H9 (cell line): Measurements from ENCODE around the gene ELFN2. TPM values are rescaled to one million over a fixed set of nuclear protein-coding genes. Genes with fewer than 3 reads are reported as not detected.

Experiments
- DNase-seq: peaks from one replicate; pipeline ENCODE4 v3.0.0-alpha.2; 2017
- H2AFZ ChIP-seq: one replicate; pipeline ENCODE4 v1.6.1; 2013; ENCODE audit warnings: mild to moderate bottlenecking, low read length, control low read depth, moderate library complexity
- H2AK5ac ChIP-seq: 2 replicates; pipeline ENCODE4 v1.6.1; 2013; ENCODE audit warnings: low read length, control low read depth, mixed read lengths; ENCODE audit not compliant: insufficient read length
- H2BK120ac ChIP-seq: one replicate; pipeline ENCODE4 v1.6.1; 2013; ENCODE audit warnings: low read depth, mild to moderate bottlenecking, low read length, control low read depth, inconsistent platforms; ENCODE audit not compliant: poor library complexity, severe bottlenecking
- H2BK12ac ChIP-seq: 2 replicates; pipeline ENCODE4 v1.6.1; 2013; ENCODE audit warnings: low read length, control low read depth, mixed read lengths, low read depth; ENCODE audit not compliant: insufficient read length
- H2BK15ac ChIP-seq: 2 replicates; pipeline ENCODE4 v1.6.1; 2013; ENCODE audit warnings: low read depth, low read length, control low read depth
- H2BK20ac ChIP-seq: one replicate; pipeline ENCODE4 v1.6.1; 2013; ENCODE audit warnings: low read depth, mild to moderate bottlenecking, low read length, control low read depth, inconsistent platforms; ENCODE audit not compliant: poor library complexity, severe bottlenecking
- H2BK5ac ChIP-seq: 2 replicates; pipeline ENCODE4 v1.6.1; 2013; ENCODE audit warnings: low read length, control low read depth, mixed read lengths; ENCODE audit not compliant: insufficient read length
- H3K14ac ChIP-seq: 2 replicates; pipeline ENCODE4 v1.6.1; 2013; ENCODE audit warnings: low read length, control low read depth; ENCODE audit not compliant: insufficient read depth
- H3K18ac ChIP-seq: 2 replicates; pipeline ENCODE4 v1.6.1; 2013; ENCODE audit warnings: low read depth, mild to moderate bottlenecking, mixed read lengths, low read length, control low read depth; ENCODE audit not compliant: insufficient read length
- H3K23ac ChIP-seq: 2 replicates; pipeline ENCODE4 v1.6.1; 2013; ENCODE audit warnings: low read length, control low read depth, mixed read lengths, low read depth; ENCODE audit not compliant: insufficient read length
- H3K23me2 ChIP-seq: 2 replicates; pipeline ENCODE4 v1.6.1; 2013; ENCODE audit warnings: low read depth, mild to moderate bottlenecking, mixed read lengths, low read length, control low read depth; ENCODE audit not compliant: insufficient read length, poor library complexity, severe bottlenecking
- H3K27ac ChIP-seq: 2 replicates; pipeline ENCODE4 v1.5.1; 2013; ENCODE audit warnings: low read length, control low read depth, mixed read lengths, low read depth; ENCODE audit not compliant: insufficient read length
- H3K27me3 ChIP-seq: 2 replicates; pipeline ENCODE4 v1.6.1; 2013; ENCODE audit warnings: low read length, control low read depth, inconsistent platforms; ENCODE audit not compliant: insufficient read depth
- H3K4ac ChIP-seq: 2 replicates; pipeline ENCODE4 v1.6.1; 2013; ENCODE audit warnings: low read depth, mild to moderate bottlenecking, control low read depth, inconsistent platforms, low read length, moderate library complexity
- H3K4me1 ChIP-seq: 2 replicates; pipeline ENCODE4 v1.6.1; 2013; ENCODE audit warnings: low read length, control low read depth, inconsistent platforms; ENCODE audit not compliant: insufficient read depth
- H3K4me2 ChIP-seq: 2 replicates; pipeline ENCODE4 v1.6.1; 2013; ENCODE audit warnings: low read length, control low read depth, mixed read lengths; ENCODE audit not compliant: insufficient read length, insufficient read depth
- H3K56ac ChIP-seq: 2 replicates; pipeline ENCODE4 v1.6.1; 2013; ENCODE audit warnings: low read depth, mild to moderate bottlenecking, mixed read lengths, low read length, control low read depth; ENCODE audit not compliant: insufficient read length
- H3K79me1 ChIP-seq: 2 replicates; pipeline ENCODE4 v1.6.1; 2013; ENCODE audit warnings: low read depth, mild to moderate bottlenecking, moderate library complexity, low read length, control low read depth, inconsistent platforms; ENCODE audit not compliant: insufficient read depth, poor library complexity, severe bottlenecking
- H3K79me2 ChIP-seq: 2 replicates; pipeline ENCODE4 v1.6.1; 2013; ENCODE audit warnings: low read length, control low read depth, inconsistent platforms; ENCODE audit not compliant: insufficient read depth
- H3K9ac ChIP-seq: 2 replicates; pipeline ENCODE4 v1.6.1; 2013; ENCODE audit warnings: low read length, control low read depth, mixed read lengths; ENCODE audit not compliant: insufficient read length; ENCODE audit errors: extremely low read depth
- H3K9me3 ChIP-seq: one replicate; pipeline ENCODE4 v1.6.1; 2013; ENCODE audit warnings: low read depth, low read length, inconsistent platforms; ENCODE audit not compliant: control insufficient read depth
- H3T11ph ChIP-seq: one replicate; pipeline ENCODE4 v1.6.1; 2013; ENCODE audit warnings: mild to moderate bottlenecking, low read length, control low read depth, inconsistent platforms
- H4K20me1 ChIP-seq: one replicate; pipeline ENCODE4 v1.6.1; 2013; ENCODE audit not compliant: control insufficient read depth, insufficient read length, insufficient read depth
- H4K5ac ChIP-seq: 2 replicates; pipeline ENCODE4 v1.6.1; 2013; ENCODE audit warnings: low read depth, mild to moderate bottlenecking, mixed read lengths, low read length, control low read depth; ENCODE audit not compliant: insufficient read length
- H4K8ac ChIP-seq: replicated peaks from 2 replicates; pipeline ENCODE4 v1.6.1; 2013; ENCODE audit warnings: low read length, control low read depth, mixed read lengths, low read depth; ENCODE audit not compliant: insufficient read length
- H4K91ac ChIP-seq: 2 replicates; pipeline ENCODE4 v1.6.1; 2013; ENCODE audit warnings: low read depth, mild to moderate bottlenecking, moderate library complexity, mixed read lengths, low read length, control low read depth; ENCODE audit not compliant: insufficient read length
- H3K27ac Mint-ChIP-seq, 3 experiments: 2 replicates in 2 of 3; 3 replicates in 1 of 3; pipeline ENCODE4 v1.8.0; 2020 to 2021; ENCODE audit warnings: mixed read lengths in 3 of 3, mild to moderate bottlenecking in 1 of 3, moderate library complexity in 1 of 3
- H3K27me3 Mint-ChIP-seq: 2 replicates; pipeline ENCODE4 v1.8.0; 2021; ENCODE audit warnings: low read depth, mild to moderate bottlenecking, moderate library complexity, mixed read lengths
- H3K36me3 Mint-ChIP-seq, 3 experiments: 2 replicates in 2 of 3; 3 replicates in 1 of 3; pipeline ENCODE4 v1.8.0; 2020 to 2021; ENCODE audit warnings: low read depth in 3 of 3, mixed read lengths in 3 of 3; ENCODE audit not compliant: insufficient read depth in 1 of 3
- H3K4me1 Mint-ChIP-seq, 2 experiments: 2 replicates each; pipeline ENCODE4 v1.8.0; 2020; ENCODE audit warnings: mixed read lengths in 2 of 2
- H3K4me3 Mint-ChIP-seq, 2 experiments: 2 replicates in 1 of 2; 3 replicates in 1 of 2; pipeline ENCODE4 v1.8.0; 2020 to 2021; ENCODE audit warnings: mild to moderate bottlenecking in 2 of 2, mixed read lengths in 2 of 2, moderate library complexity in 1 of 2
- H3K9me3 Mint-ChIP-seq, 2 experiments: 2 replicates in 1 of 2; 3 replicates in 1 of 2; pipeline ENCODE4 v1.8.0; 2020; ENCODE audit warnings: mild to moderate bottlenecking in 2 of 2, mixed read lengths in 2 of 2, moderate library complexity in 1 of 2
- WGBS: extraction: QIAGEN DNeasy Blood & Tissue Kit; methylation state at CpG from one replicate; pipeline ENCODE4 v1.1.7; 2013; ENCODE audit warnings: missing lambda C conversion rate, low lambda C conversion rate, mixed read lengths; ENCODE audit not compliant: insufficient read length; ENCODE audit errors: extremely low coverage; 5-methylcytosine and 5-hydroxymethylcytosine counted together
- total RNA-seq: library from RNA; stranded (reverse); gene quantifications from 2 replicates; pipeline ENCODE4 v1.2.1, GENCODE V29; 2021
- TF ChIP-seq, protein P1 (sequence below): fragments of 200-600 bp; sonication (generic); conservative IDR thresholded peaks from 3 replicates; pipeline ENCODE4 v1.8.0; 2021; ENCODE audit warnings: antibody characterized with exemption, mild to moderate bottlenecking

The ELFN2 gene
- total RNA-seq, 1 experiment from 2014 or later: 0.70 TPM

DNA sequence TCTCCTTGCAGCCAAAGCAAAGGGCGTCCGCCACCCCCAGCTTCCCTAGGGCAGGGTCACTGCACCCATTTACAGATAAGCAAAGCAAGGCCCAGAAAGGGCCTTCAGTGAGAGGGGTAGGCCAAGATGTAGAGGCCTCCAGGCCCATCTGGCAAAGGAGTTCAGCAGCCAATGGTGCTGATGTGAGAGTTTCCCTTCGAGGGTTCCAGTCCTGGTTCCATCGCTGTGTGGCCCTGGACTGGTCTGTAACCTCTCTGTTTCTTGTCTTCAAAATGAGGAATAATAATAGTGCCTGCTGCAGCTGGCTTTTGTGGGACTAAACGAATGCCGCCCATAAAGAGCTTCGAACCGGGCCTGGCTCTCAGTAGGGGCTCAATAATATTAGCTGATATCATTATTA is 4.0 kb downstream of the ELFN2 start:
- H3K4me1 ChIP-seq: no peaks in the 10 kb centered on the region
- no peak overlapping the region for H2BK15ac ChIP-seq
- no peak overlapping the region for H3K4ac ChIP-seq
- no peak overlapping the region for H3K4me3 Mint-ChIP-seq
- no CpG with 5 or more reads among the region's 8 CpGs for WGBS
- TF ChIP-seq, protein P1, sequence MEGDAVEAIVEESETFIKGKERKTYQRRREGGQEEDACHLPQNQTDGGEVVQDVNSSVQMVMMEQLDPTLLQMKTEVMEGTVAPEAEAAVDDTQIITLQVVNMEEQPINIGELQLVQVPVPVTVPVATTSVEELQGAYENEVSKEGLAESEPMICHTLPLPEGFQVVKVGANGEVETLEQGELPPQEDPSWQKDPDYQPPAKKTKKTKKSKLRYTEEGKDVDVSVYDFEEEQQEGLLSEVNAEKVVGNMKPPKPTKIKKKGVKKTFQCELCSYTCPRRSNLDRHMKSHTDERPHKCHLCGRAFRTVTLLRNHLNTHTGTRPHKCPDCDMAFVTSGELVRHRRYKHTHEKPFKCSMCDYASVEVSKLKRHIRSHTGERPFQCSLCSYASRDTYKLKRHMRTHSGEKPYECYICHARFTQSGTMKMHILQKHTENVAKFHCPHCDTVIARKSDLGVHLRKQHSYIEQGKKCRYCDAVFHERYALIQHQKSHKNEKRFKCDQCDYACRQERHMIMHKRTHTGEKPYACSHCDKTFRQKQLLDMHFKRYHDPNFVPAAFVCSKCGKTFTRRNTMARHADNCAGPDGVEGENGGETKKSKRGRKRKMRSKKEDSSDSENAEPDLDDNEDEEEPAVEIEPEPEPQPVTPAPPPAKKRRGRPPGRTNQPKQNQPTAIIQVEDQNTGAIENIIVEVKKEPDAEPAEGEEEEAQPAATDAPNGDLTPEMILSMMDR: no peak
- H3K23ac ChIP-seq: no peak overlapping the region
- H3K27me3 ChIP-seq: peaks cover 18% of the 10 kb centered on the region
- no peak overlapping the region for H2BK12ac ChIP-seq
- no peaks in the 10 kb centered on the region for H4K20me1 ChIP-seq
- no peaks in the 10 kb centered on the region for H3K79me2 ChIP-seq
- no peak overlapping the region for H3K56ac ChIP-seq
- no peak overlapping the region for H3K27ac Mint-ChIP-seq
- no peak overlapping the region for H2AK5ac ChIP-seq
- peaks cover 15% of the 10 kb centered on the region for H3K23me2 ChIP-seq
- H3K18ac ChIP-seq: no peak overlapping the region
- H2BK5ac ChIP-seq: no peak overlapping the region
- H3K9ac ChIP-seq: no peak overlapping the region
- H4K91ac ChIP-seq: no peak overlapping the region
- H4K5ac ChIP-seq: no peak overlapping the region
- no peak overlapping the region for H2BK20ac ChIP-seq
- H3K14ac ChIP-seq: no peak overlapping the region
- H3K9me3 ChIP-seq: no peaks in the 10 kb centered on the region
- no peaks in the 10 kb centered on the region; a peak in 1 of 7 replicates for H3K36me3 Mint-ChIP-seq
- no peaks in the 10 kb centered on the region; a peak in 2 of 5 replicates for H3K9me3 Mint-ChIP-seq
- H4K8ac ChIP-seq: no peak overlapping the region
- no peaks in the 10 kb centered on the region for H3K79me1 ChIP-seq
- H3K4me1 Mint-ChIP-seq: peaks cover 30 to 52% of the 10 kb centered on the region in 2 experiments
- H3K27me3 Mint-ChIP-seq: peaks cover 82% of the 10 kb centered on the region
- DNase-seq: no peak
- no peak overlapping the region for H2AFZ ChIP-seq
- no peak overlapping the region for H2BK120ac ChIP-seq
- H3T11ph ChIP-seq: no peak overlapping the region
- H3K4me2 ChIP-seq: no peak overlapping the region
- no peak overlapping the region for H3K27ac ChIP-seq
